K562 (cell line): ENCODE measurements around the gene PTTG2. TPM values are rescaled to one million over a fixed set of nuclear protein-coding genes. Genes with fewer than 3 reads are reported as not detected.

Source experiments
- ATAC-seq: fragments of 200-7000 bp; cut with Tn5 transposase; 3 replicates; pipeline ENCODE4 v1.9.1; 2020; ENCODE audit warnings: moderate library complexity
- BruUV-seq: library from RNA; stranded (reverse); fragments of 400-500 nt; replicated peaks from 2 replicates; lab custom pipeline; 2021; lab: Mats Ljungman, UMichigan
- CTCF ChIA-PET: fragments of 300-600 bp; formaldehyde crosslinking; extraction: SDS; loops from one replicate; lab custom pipeline; 2021; ENCODE audit warnings: low intra/inter-chr PET ratio; lab: Yijun Ruan, JAX
- POLR2A ChIA-PET: fragments of 300-600, 350-650 bp; sonication (Branson Sonifier 250); formaldehyde crosslinking; extraction: SDS; loops from one replicate; lab custom pipeline; 2021; ENCODE audit warnings: antibody characterized with exemption, inconsistent platforms; lab: Yijun Ruan, JAX
- DNase-seq, 4 experiments: peaks; one replicate each; pipeline versions ENCODE4 v3.0.0 to v3.0.0-alpha.2; 2011 to 2018; ENCODE audit warnings: low spot score in 3 of 4, mixed read lengths in 3 of 4; ENCODE audit errors: extremely low read depth in 1 of 4
- FAIRE-seq: peaks from 2 replicates; lab custom pipeline; 2011; peaks lifted over from hg19 to GRCh38; lab: Jason Lieb, UNC
- H2AFZ ChIP-seq: 2 replicates; pipeline ENCODE4 v1.6.0; 2011; ENCODE audit warnings: low read depth, low read length, control low read depth, inconsistent platforms
- H3K27ac ChIP-seq: fragments of 200-600 bp; 3 replicates; pipeline ENCODE4 v1.8.0; 2011; ENCODE audit warnings: low read depth, mild to moderate bottlenecking, control low read depth, inconsistent platforms, low read length, moderate library complexity, mixed read lengths; ENCODE audit errors: extremely low read depth
- H3K27me3 ChIP-seq, 2 experiments: fragments of 300-600 bp in 1 of 2; 2 replicates in 1 of 2; 3 replicates in 1 of 2; pipeline versions ENCODE4 v1.6.0 to v1.8.0; 2011; ENCODE audit warnings: inconsistent platforms in 2 of 2, low read length in 2 of 2, mild to moderate bottlenecking in 1 of 2, mixed read lengths in 1 of 2, moderate library complexity in 1 of 2; ENCODE audit not compliant: control insufficient read depth in 2 of 2, insufficient read depth in 2 of 2
- H3K36me3 ChIP-seq: fragments of 300-600 bp; 3 replicates; pipeline ENCODE4 v1.8.0; 2011; ENCODE audit warnings: mild to moderate bottlenecking, low read length, inconsistent platforms; ENCODE audit not compliant: control insufficient read depth, insufficient read depth
- H3K4me1 ChIP-seq, 2 experiments: fragments of 200-600 bp in 1 of 2; replicated peaks in 1 of 2; 2 replicates in 1 of 2; 3 replicates in 1 of 2; pipeline versions ENCODE4 v1.5.1 to v1.8.0; 2011; ENCODE audit warnings: inconsistent platforms in 2 of 2, low read length in 2 of 2, mild to moderate bottlenecking in 1 of 2, mixed read lengths in 1 of 2, moderate library complexity in 1 of 2; ENCODE audit not compliant: control insufficient read depth in 2 of 2, insufficient read depth in 2 of 2
- H3K4me2 ChIP-seq: 2 replicates; pipeline ENCODE4 v1.6.1; 2011; ENCODE audit warnings: low read length, control low read depth, inconsistent platforms, mixed read lengths; ENCODE audit not compliant: insufficient read depth
- H3K4me3 ChIP-seq: fragments of 200-600 bp; sonication (generic), shearing (Covaris generic); 2 replicates; pipeline ENCODE4 v1.5.1; 2016; ENCODE audit warnings: control low read depth, inconsistent platforms
- H3K79me2 ChIP-seq: fragments of 200-600 bp; 3 replicates; pipeline ENCODE4 v1.8.0; 2011; ENCODE audit warnings: low read length, inconsistent platforms; ENCODE audit not compliant: control insufficient read depth, insufficient read depth
- H3K9ac ChIP-seq, 2 experiments: 2 replicates each; pipeline versions ENCODE4 v1.6.0 to v1.6.1; 2011; ENCODE audit warnings: low read depth in 2 of 2, low read length in 2 of 2, control low read depth in 1 of 2, inconsistent platforms in 1 of 2, mild to moderate bottlenecking in 1 of 2, mixed read lengths in 1 of 2; ENCODE audit not compliant: insufficient read depth in 1 of 2
- H3K9me1 ChIP-seq: one replicate; pipeline ENCODE4 v1.6.0; 2011; ENCODE audit warnings: inconsistent platforms, mild to moderate bottlenecking, low read length, moderate library complexity; ENCODE audit not compliant: control insufficient read depth, insufficient read depth
- H3K9me3 ChIP-seq: replicated peaks from 2 replicates; pipeline ENCODE4 v1.5.1; 2011; ENCODE audit warnings: low read depth, low read length, inconsistent platforms; ENCODE audit not compliant: control insufficient read depth, insufficient read depth
- H4K20me1 ChIP-seq: replicated peaks from 2 replicates; pipeline ENCODE4 v1.6.1; 2011; ENCODE audit warnings: low read length, inconsistent platforms, mixed read lengths; ENCODE audit not compliant: control insufficient read depth, insufficient read depth
- CEBPZ ChIP-seq: fragments of 150-350 bp; IDR thresholded peaks from 2 replicates; pipeline ENCODE4 v1.6.1; 2014; ENCODE audit warnings: low read depth, mild to moderate bottlenecking, low read length, borderline replicate concordance
- CTCF ChIP-seq, 3 experiments: IDR thresholded peaks in 2 of 3; conservative IDR thresholded peaks in 1 of 3; 2 replicates each; pipeline ENCODE4 v1.5.1; 2011 to 2012; ENCODE audit warnings: low read length in 3 of 3, mild to moderate bottlenecking in 3 of 3, control low read depth in 2 of 3, improper control_type of control experiment in 1 of 3, inconsistent platforms in 1 of 3, low read depth in 1 of 3, mixed read lengths in 1 of 3, moderate library complexity in 1 of 3; ENCODE audit not compliant: insufficient read depth in 2 of 3
- DIDO1 ChIP-seq: fragments of 450-650 bp; IDR thresholded peaks from 2 replicates; pipeline ENCODE4 v1.6.1; 2016; ENCODE audit warnings: low read depth, missing biosample characterization, missing genetic modification characterization
- HDAC8 ChIP-seq: fragments of 450-650 bp; IDR thresholded peaks from 2 replicates; pipeline ENCODE4 v1.6.1; 2016; ENCODE audit warnings: mild to moderate bottlenecking, missing genetic modification characterization, moderate library complexity, missing compliant biosample characterization
- KDM1A ChIP-seq, 2 experiments: fragments of 450-650 bp; IDR thresholded peaks; 2 replicates each; pipeline ENCODE4 v1.6.1; 2016; ENCODE audit warnings: mild to moderate bottlenecking in 2 of 2
- L3MBTL2 ChIP-seq: fragments of 450-650 bp; IDR thresholded peaks from 2 replicates; pipeline ENCODE4 v1.6.1; 2016; ENCODE audit warnings: mild to moderate bottlenecking, moderate library complexity
- NFE2 ChIP-seq: IDR thresholded peaks from 2 replicates; pipeline ENCODE4 v1.6.1; 2014; ENCODE audit warnings: antibody characterized with exemption, low read depth
- WGBS: fragments of 100-300 bp; shearing (Covaris generic); methylation state at CpG from one replicate; pipeline ENCODE4 v1.1.6; 2016; ENCODE audit warnings: low coverage, mixed read lengths; ENCODE audit not compliant: insufficient coverage; ENCODE audit errors: missing lambda C conversion rate; 5-methylcytosine and 5-hydroxymethylcytosine counted together
- in situ Hi-C: fragments of 300-500 bp; cut with MboI; formaldehyde crosslinking; loops from 4 replicates; pipeline ENCODE4 v1.15.0; 2018; ENCODE audit warnings: inconsistent platforms, mixed read lengths
- intact Hi-C: fragments of 100-400 bp; cut with micrococcal nuclease; formaldehyde crosslinking; loops from 2 replicates; pipeline ENCODE4 v1.14.2; 2022
- polyA plus RNA-seq, 8 experiments: library from polyadenylated mRNA; depleted of rRNA in 4 of 8; stranded (reverse) in 5 of 8; unstranded in 3 of 8; fragments of >200 nt; fragmentation: Nextera tagmentation in 2 of 8; fragmentation: Illumina TruSeq in 1 of 8; extraction: Ambion mirVana in 2 of 8; extraction: Trizol in 1 of 8; gene quantifications; 2 replicates each; pipeline versions ENCODE4 v1.2.1 to v1.2.3, GENCODE V29; 2011 to 2014; ENCODE audit warnings: inconsistent platforms in 1 of 8, missing spikeins in 1 of 8
- total RNA-seq, 7 experiments: library from RNA; depleted of rRNA in 6 of 7; stranded (reverse); fragments of >200 nt in 6 of 7; fragmentation: Illumina TruSeq in 2 of 7; extraction: Trizol in 2 of 7; gene quantifications; 2 replicates each; pipeline versions ENCODE4 v1.2.1 to v1.2.3, GENCODE V29; 2011 to 2021; ENCODE audit warnings: low replicate concordance in 1 of 7

The PTTG2 gene
- total and polyA plus RNA-seq, 9 of the 15 experiments (the other 6 are each of a cell fraction or from before 2014, with no cell fraction given) = not detected

- Histone ChIP-seq H2AFZ (peak overlapping the region; percentile 63), H3K9ac (peak overlapping the region in 1 of 2 experiments; percentile 24; a peak in 1 of 4 replicates), H3K27me3 (peaks cover 16 to 24% of the 10 kb centered on the region in 2 experiments; a peak in 4 of 5 replicates), H4K20me1 (no peaks in the 10 kb centered on the region), H3K9me3 (no peaks in the 10 kb centered on the region), H3K79me2 (no peaks in the 10 kb centered on the region), H3K4me3 (peak overlapping the region; percentile 28; the same call in 1 of the 2 replicates), H3K4me2 (no peak overlapping the region), H3K9me1 (no peaks in the 10 kb centered on the region), H3K4me1 (peaks cover 0 to 10% of the 10 kb centered on the region in 2 experiments; a peak in 3 of 5 replicates), H3K36me3 (no peaks in the 10 kb centered on the region), H3K27ac (no peak overlapping the region)
- intact Hi-C loops = loop anchor here (5.0 kb wide), 1 partner anchor 174 kb away; no protein-coding TSS in a partner anchor
- no peak for DNase-seq
- FAIRE-seq = peak; percentile 67
- ChIA-PET POLR2A (interaction anchor here (0.6 kb wide), 1 partner anchor 119 kb away, joined by 3 read pairs; no protein-coding TSS in a partner anchor), CTCF (no interaction called here)
- in situ Hi-C loops = no loop called here
- 9% methylated on average over 3 of the region's 3 CpGs for WGBS
- no peak for TF ChIP-seq KDM1A (IDR thresholded peaks at IDR 0.05)
- TF ChIP-seq HDAC8 = no peak
- no peak for TF ChIP-seq NFE2
- no TSS peak for BruUV-seq
- no peak for ATAC-seq
Observed at GRCh38 chr4:37976507-37976906, 16.3 kb downstream of the PTTG2 start.

GRCh38 chr4:37976991-37977470, 16.8 kb downstream of the PTTG2 start:
- Histone ChIP-seq H3K4me2 (peak overlapping the region; percentile 63; the same call in 1 of the 2 replicates), H3K9me3 (no peaks in the 10 kb centered on the region), H3K4me1 (peaks cover 0 to 10% of the 10 kb centered on the region in 2 experiments; a peak in 3 of 5 replicates), H3K27ac (no peak overlapping the region), H4K20me1 (no peaks in the 10 kb centered on the region), H3K4me3 (peak overlapping the region; percentile 60), H3K9me1 (no peaks in the 10 kb centered on the region), H3K27me3 (peaks cover 21 to 27% of the 10 kb centered on the region in 2 experiments; a peak in 4 of 5 replicates), H3K79me2 (no peaks in the 10 kb centered on the region), H3K36me3 (no peaks in the 10 kb centered on the region), H3K9ac (peak overlapping the region; percentile 58 to 89), H2AFZ (peak overlapping the region; percentile 83)
- 6% methylated on average over 10 of the region's 50 CpGs for WGBS
- POLR2A ChIA-PET = no interaction called here
- DNase-seq (peak; percentile 80 to 92 (median 88)), ATAC-seq (peak; percentile 94), FAIRE-seq (no peak)
- in situ Hi-C loops (no loop called here), intact Hi-C loops (loop anchor here (5.0 kb wide), 1 partner anchor 175 kb away; no protein-coding TSS in a partner anchor)
- CTCF ChIA-PET = interaction anchor here (0.7 to 1.7 kb wide), 2 partner anchors 174 to 371 kb away, joined by 3 to 4 read pairs; no protein-coding TSS in a partner anchor
- BruUV-seq = no TSS peak
- TF ChIP-seq CEBPZ (no peak), L3MBTL2 (no peak), DIDO1 (no peak), CTCF (IDR thresholded peaks at IDR 0.05 in 2 of 3, conservative IDR thresholded peaks at IDR 0.05 in 1 of 3; ENCODE audit: insufficient read depth in 2 of 3, low read depth in 1 of 3, low read length in 3 of 3) (0 out of 6 replicates have a peak, but pooled peaks of 1 of the 3 experiments have one; percentile 13)
